Loucy (cell line): ENCODE measurements around the gene HOXA5.

Source experiments
- H2AFZ ChIP-seq: fragments of 200-600 bp; sonication (generic); 2 replicates; pipeline ENCODE4 v1.6.0; 2016; ENCODE audit warnings: antibody characterized with exemption, mild to moderate bottlenecking, low read length, moderate library complexity
- H3F3A ChIP-seq: fragments of 200-600 bp; 2 replicates; pipeline ENCODE4 v1.6.0; 2016; ENCODE audit warnings: antibody characterized with exemption, low read depth, mild to moderate bottlenecking
- H3K27me3 ChIP-seq: fragments of 200-600 bp; sonication (generic); 2 replicates; pipeline ENCODE4 v1.6.1; 2014; ENCODE audit warnings: low read length, mild to moderate bottlenecking; ENCODE audit not compliant: insufficient read depth, poor library complexity, severe bottlenecking
- H3K36me3 ChIP-seq: fragments of 200-600 bp; sonication (generic); 2 replicates; pipeline ENCODE4 v1.6.1; 2016; ENCODE audit warnings: low read length; ENCODE audit not compliant: insufficient read depth
- H3K4me1 ChIP-seq: fragments of 200-600 bp; sonication (generic); 2 replicates; pipeline ENCODE4 v1.5.1; 2014; ENCODE audit warnings: low read length, mild to moderate bottlenecking; ENCODE audit not compliant: insufficient read depth, poor library complexity, severe bottlenecking
- H3K4me2 ChIP-seq: fragments of 200-600 bp; sonication (generic); 2 replicates; pipeline ENCODE4 v1.6.0; 2014; ENCODE audit warnings: antibody characterized with exemption, low read length, low read depth, mild to moderate bottlenecking; ENCODE audit not compliant: poor library complexity, severe bottlenecking
- H3K4me3 ChIP-seq: fragments of 200-600 bp; sonication (generic); 2 replicates; pipeline ENCODE4 v1.5.1; 2014; ENCODE audit warnings: low read length, mild to moderate bottlenecking, mixed read lengths; ENCODE audit not compliant: poor library complexity, severe bottlenecking
- H3K79me2 ChIP-seq: fragments of 200-600 bp; sonication (generic); 2 replicates; pipeline ENCODE4 v1.6.1; 2014; ENCODE audit warnings: low read length; ENCODE audit not compliant: insufficient read depth
- H3K9ac ChIP-seq: fragments of 200-600 bp; sonication (generic); 2 replicates; pipeline ENCODE4 v1.6.0; 2014; ENCODE audit warnings: mild to moderate bottlenecking, low read depth, low read length, moderate library complexity; ENCODE audit not compliant: poor library complexity, severe bottlenecking
- H3K9me2 ChIP-seq: fragments of 200-600 bp; sonication (generic); replicated peaks from 2 replicates; pipeline ENCODE4 v1.6.1; 2016; ENCODE audit warnings: low read depth, low read length, mixed read lengths
- H3K9me3 ChIP-seq: fragments of 200-600 bp; sonication (generic); 2 replicates; pipeline ENCODE4 v1.6.1; 2014; ENCODE audit warnings: mild to moderate bottlenecking, antibody characterized with exemption, low read length, low read depth; ENCODE audit not compliant: insufficient read depth
- H4K20me1 ChIP-seq: fragments of 200-600 bp; sonication (generic); 2 replicates; pipeline ENCODE4 v1.6.0; 2014; ENCODE audit warnings: antibody characterized with exemption, low read length, mild to moderate bottlenecking; ENCODE audit not compliant: insufficient read depth, poor library complexity, severe bottlenecking
- EZH2phosphoT487 ChIP-seq: fragments of 200-600 bp; IDR thresholded peaks from 2 replicates; pipeline ENCODE4 v1.6.1; 2018; ENCODE audit warnings: antibody characterized with exemption, mild to moderate bottlenecking, moderate library complexity, borderline replicate concordance
- TF ChIP-seq, protein P1 (sequence below): fragments of 200-600 bp; sonication (generic); conservative IDR thresholded peaks from 2 replicates; pipeline ENCODE4 v1.5.1; 2014; ENCODE audit warnings: mild to moderate bottlenecking, antibody characterized with exemption, low read length

The HOXA5 gene

DNA sequence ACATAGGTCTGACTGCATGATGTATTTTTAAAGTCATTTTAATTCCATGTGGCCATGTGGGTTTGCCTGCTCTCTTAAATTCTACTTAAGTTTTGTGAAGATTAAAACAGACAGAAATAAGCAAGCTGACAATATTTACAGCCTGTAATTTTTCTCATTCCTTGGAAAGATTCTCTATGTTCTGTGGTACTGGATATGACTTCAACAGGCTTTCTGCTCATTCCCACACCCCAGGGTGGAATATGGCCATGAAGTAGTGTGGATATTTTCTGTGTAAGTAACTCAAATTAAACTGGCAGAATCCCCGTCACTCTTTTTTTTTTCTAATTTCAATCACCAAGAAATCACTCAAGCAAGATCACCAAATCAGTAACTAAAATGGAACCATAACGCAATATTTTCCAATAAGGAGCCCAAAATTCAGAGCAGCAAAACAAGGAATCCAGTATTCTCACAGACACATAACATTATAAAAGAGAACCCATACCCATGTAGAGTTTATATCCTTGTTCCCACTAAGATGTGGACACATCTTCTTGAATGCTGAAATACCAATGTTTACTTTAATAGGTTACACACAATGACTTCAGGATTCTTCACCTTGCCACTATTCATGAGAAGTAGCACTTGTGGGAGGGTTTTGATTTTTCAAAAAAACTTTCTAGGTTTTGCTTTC is 5.7 kb downstream of the HOXA5 start:
- H3K27me3 ChIP-seq = no peaks in the 10 kb centered on the region
- TF ChIP-seq, protein P1, sequence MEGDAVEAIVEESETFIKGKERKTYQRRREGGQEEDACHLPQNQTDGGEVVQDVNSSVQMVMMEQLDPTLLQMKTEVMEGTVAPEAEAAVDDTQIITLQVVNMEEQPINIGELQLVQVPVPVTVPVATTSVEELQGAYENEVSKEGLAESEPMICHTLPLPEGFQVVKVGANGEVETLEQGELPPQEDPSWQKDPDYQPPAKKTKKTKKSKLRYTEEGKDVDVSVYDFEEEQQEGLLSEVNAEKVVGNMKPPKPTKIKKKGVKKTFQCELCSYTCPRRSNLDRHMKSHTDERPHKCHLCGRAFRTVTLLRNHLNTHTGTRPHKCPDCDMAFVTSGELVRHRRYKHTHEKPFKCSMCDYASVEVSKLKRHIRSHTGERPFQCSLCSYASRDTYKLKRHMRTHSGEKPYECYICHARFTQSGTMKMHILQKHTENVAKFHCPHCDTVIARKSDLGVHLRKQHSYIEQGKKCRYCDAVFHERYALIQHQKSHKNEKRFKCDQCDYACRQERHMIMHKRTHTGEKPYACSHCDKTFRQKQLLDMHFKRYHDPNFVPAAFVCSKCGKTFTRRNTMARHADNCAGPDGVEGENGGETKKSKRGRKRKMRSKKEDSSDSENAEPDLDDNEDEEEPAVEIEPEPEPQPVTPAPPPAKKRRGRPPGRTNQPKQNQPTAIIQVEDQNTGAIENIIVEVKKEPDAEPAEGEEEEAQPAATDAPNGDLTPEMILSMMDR = no peak
- no peak for TF ChIP-seq EZH2phosphoT487
- H2AFZ ChIP-seq = no peak overlapping the region
- H3K79me2 ChIP-seq = peaks cover 100% of the 10 kb centered on the region
- peak overlapping the region; percentile 91 for H3K4me2 ChIP-seq
- peaks cover 4% of the 10 kb centered on the region for H3F3A ChIP-seq
- peaks cover 95% of the 10 kb centered on the region for H4K20me1 ChIP-seq
- H3K9me2 ChIP-seq = no peaks in the 10 kb centered on the region
- peaks cover 83% of the 10 kb centered on the region for H3K4me1 ChIP-seq
- H3K4me3 ChIP-seq = peak overlapping the region; percentile 94
- H3K9ac ChIP-seq = peak overlapping the region; percentile 68
- no peaks in the 10 kb centered on the region for H3K9me3 ChIP-seq
- peaks cover 59% of the 10 kb centered on the region for H3K36me3 ChIP-seq

DNA sequence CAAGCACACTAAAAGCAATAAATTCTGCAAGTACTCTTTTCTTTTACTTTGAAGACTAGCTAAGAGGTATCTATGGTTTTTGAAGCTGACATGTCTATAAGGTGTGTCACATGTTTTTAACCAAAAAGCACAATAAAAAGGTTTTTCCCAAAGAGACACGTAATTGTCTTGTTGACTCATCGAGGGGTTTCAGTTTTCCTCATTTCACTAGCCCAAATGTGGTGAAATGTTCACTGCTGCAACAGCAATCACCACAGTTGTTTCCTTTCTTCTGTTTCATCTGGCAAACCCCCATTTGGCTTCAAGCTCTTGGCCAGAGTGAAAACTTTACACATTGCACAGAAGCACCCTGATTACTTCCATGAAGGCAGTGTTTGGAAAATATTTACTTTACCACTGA is 9.1 kb downstream of the HOXA5 start:
- H3K79me2 ChIP-seq = peaks cover 98% of the 10 kb centered on the region

DNA sequence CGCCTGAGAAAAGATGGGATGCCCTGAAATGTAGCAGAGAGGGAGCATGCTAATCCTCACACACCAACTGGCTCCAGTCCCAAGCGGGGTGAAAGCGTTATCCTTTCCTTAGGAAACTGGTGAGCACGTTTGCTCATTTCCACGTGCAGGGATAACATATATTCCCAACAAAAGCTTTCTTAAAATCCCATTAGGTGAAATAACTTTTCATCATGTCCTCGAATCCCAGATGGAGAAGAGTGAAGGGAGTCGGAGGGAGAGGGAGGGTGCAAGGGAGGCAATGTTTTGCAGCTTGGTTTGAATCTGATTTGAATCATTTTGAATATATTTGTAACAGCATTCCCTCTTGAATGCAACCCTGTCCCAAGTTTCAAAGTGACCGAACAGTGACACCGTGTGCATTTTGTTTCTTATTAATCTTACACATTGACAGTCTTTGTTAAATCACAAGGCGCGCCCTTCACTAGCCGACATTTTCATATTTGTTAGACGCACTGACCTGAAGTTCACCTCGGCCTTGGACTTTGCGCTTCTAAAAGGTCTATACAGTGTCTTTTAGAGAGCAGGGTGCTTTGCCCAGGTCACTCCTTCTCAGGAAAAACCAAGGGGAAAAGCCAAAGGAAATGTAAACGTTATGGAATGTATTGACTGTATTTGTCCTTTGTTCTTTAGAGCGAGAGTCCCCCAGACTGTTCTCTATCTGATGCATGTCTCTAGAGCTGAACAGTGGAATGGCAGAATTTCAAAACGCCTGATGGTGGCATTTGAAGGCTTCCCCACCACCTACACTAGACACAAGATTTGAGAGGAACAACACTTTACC is 9.9 kb downstream of the HOXA5 start:
- Histone ChIP-seq H3K4me1 (peaks cover 56% of the 10 kb centered on the region), H3K9ac (no peak overlapping the region), H3K9me2 (no peaks in the 10 kb centered on the region), H3K4me2 (peak overlapping the region; percentile 91), H3F3A (no peaks in the 10 kb centered on the region), H3K9me3 (no peaks in the 10 kb centered on the region), H3K27me3 (no peaks in the 10 kb centered on the region), H3K79me2 (peaks cover 98% of the 10 kb centered on the region), H3K36me3 (peaks cover 54% of the 10 kb centered on the region), H4K20me1 (peaks cover 94% of the 10 kb centered on the region), H3K4me3 (peak overlapping the region; percentile 4), H2AFZ (no peak overlapping the region)
- no peak for TF ChIP-seq EZH2phosphoT487
- TF ChIP-seq, protein P1 = no peak

More for the DNA sequence above, 9.1 kb downstream of the HOXA5 start:
- H3K9me2 ChIP-seq = no peaks in the 10 kb centered on the region
- H3K4me2 ChIP-seq = peak overlapping the region; percentile 91
- no peaks in the 10 kb centered on the region for H3F3A ChIP-seq
- peaks cover 49% of the 10 kb centered on the region for H3K36me3 ChIP-seq
- H3K4me3 ChIP-seq = peak overlapping the region; percentile 4
- no peak overlapping the region for H2AFZ ChIP-seq
- H4K20me1 ChIP-seq = peaks cover 94% of the 10 kb centered on the region
- H3K27me3 ChIP-seq = no peaks in the 10 kb centered on the region
- H3K9me3 ChIP-seq = no peaks in the 10 kb centered on the region
- TF ChIP-seq, protein P1 = no peak
- TF ChIP-seq EZH2phosphoT487 = no peak
- no peak overlapping the region for H3K9ac ChIP-seq
- H3K4me1 ChIP-seq = peaks cover 60% of the 10 kb centered on the region
